ENCODE data around the gene LCP1. TPM values are rescaled to one million over a fixed set of nuclear protein-coding genes. Genes with fewer than 3 reads are reported as not detected.

The LCP1 gene
- total and polyA plus RNA-seq, 4 donors: 42.9 to 539 (median 158) TPM

DNA sequence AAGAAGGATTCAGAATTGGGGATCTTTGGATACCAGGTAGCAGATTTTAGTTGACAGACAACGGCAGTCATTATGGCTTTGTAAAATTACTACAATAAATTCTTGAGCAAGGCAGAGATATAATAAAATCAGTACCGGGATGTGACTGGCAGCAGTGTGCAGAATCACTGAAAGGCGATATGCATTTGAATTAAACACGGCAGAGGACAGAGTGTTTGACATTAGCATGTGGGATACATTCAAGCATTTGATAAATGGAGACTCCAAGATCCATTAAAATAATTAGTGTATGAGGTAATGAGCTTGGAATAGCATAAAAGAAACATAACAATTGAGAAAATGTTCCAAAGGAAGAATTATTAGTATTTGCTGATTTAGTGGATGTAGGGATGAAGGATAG lies 36.8 kb downstream of the LCP1 start:
- 89 to 94% methylated on average over 4 of the region's 4 CpGs for WGBS, 2 donors
- TF ChIP-seq, protein P1, sequence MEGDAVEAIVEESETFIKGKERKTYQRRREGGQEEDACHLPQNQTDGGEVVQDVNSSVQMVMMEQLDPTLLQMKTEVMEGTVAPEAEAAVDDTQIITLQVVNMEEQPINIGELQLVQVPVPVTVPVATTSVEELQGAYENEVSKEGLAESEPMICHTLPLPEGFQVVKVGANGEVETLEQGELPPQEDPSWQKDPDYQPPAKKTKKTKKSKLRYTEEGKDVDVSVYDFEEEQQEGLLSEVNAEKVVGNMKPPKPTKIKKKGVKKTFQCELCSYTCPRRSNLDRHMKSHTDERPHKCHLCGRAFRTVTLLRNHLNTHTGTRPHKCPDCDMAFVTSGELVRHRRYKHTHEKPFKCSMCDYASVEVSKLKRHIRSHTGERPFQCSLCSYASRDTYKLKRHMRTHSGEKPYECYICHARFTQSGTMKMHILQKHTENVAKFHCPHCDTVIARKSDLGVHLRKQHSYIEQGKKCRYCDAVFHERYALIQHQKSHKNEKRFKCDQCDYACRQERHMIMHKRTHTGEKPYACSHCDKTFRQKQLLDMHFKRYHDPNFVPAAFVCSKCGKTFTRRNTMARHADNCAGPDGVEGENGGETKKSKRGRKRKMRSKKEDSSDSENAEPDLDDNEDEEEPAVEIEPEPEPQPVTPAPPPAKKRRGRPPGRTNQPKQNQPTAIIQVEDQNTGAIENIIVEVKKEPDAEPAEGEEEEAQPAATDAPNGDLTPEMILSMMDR (IDR thresholded peaks at IDR 0.05; ENCODE audit: control extremely low read depth, extremely low read depth): no peak
- Histone ChIP-seq H3K27ac (ENCODE audit: low read depth in 1 of 2, low read length in 1 of 2) (no peak overlapping the region), H3K9me3 (ENCODE audit: control insufficient read depth in 4 of 4, insufficient read depth in 3 of 4, low read length in 3 of 4) (peaks cover 0 to 1% (median 0%) of the 10 kb centered on the region in 4 donors), H3K27me3 (ENCODE audit: control insufficient read depth in 3 of 3, insufficient read depth in 3 of 3, low read length in 2 of 3) (peaks cover 0 to 3% (median 0%) of the 10 kb centered on the region in 3 donors), H3K4me3 (no peak overlapping the region), H3K4me1 (ENCODE audit: control insufficient read depth in 5 of 5, insufficient read depth in 5 of 5, low read length in 5 of 5) (peaks cover 0 to 4% (median 0%) of the 10 kb centered on the region in 5 donors), H3K9ac (ENCODE audit: insufficient read depth in 1 of 2, low read length in 2 of 2) (no peak overlapping the region), H3K36me3 (ENCODE audit: control insufficient read depth in 4 of 4, insufficient read depth in 4 of 4, low read length in 4 of 4) (no peaks in the 10 kb centered on the region)
- no peak for ATAC-seq (ENCODE audit: insufficient read depth, low FRiP score)
- DNase-seq: no peak

DNA sequence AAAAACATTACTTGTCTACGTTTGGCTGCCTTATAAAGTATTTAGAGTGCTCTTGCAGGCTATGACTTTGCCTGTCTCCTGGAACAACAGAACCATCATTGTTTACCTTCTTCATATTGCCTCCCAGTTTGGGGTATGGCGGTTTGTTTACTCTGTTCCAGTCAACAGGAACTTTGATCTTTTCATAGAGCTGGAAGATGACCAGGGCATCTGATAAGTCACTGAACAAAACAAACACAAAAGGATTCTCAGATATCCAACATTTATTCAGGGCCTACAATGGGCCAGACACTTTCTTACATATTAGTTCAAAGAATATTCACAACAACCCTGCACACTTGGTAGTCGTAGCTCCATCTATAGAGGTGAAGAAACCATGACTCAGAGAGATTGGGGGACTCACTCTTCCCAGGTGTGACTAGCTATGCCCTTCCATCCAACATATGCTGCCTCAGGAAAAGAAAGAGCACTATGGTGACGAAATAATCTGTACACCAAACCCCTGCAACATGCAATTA lies 38.7 kb downstream of the LCP1 start:
- H3K9ac ChIP-seq (ENCODE audit: insufficient read depth in 1 of 2, low read length in 2 of 2): no peak overlapping the region
- H3K27ac ChIP-seq (ENCODE audit: low read depth in 1 of 2, low read length in 1 of 2): no peak overlapping the region
- ATAC-seq (ENCODE audit: insufficient read depth, low FRiP score) (no peak), DNase-seq (no peak)
- H3K9me3 ChIP-seq (ENCODE audit: control insufficient read depth in 4 of 4, insufficient read depth in 3 of 4, low read length in 3 of 4): no peaks in the 10 kb centered on the region
- peaks cover 0 to 4% (median 0%) of the 10 kb centered on the region in 5 donors for H3K4me1 ChIP-seq (ENCODE audit: control insufficient read depth in 5 of 5, insufficient read depth in 5 of 5, low read length in 5 of 5)
- TF ChIP-seq, protein P1 (IDR thresholded peaks at IDR 0.05; ENCODE audit: control extremely low read depth, extremely low read depth): no peak
- H3K4me3 ChIP-seq: no peak overlapping the region
- H3K36me3 ChIP-seq (ENCODE audit: control insufficient read depth in 4 of 4, insufficient read depth in 4 of 4, low read length in 4 of 4): no peaks in the 10 kb centered on the region
- H3K27me3 ChIP-seq (ENCODE audit: control insufficient read depth in 3 of 3, insufficient read depth in 3 of 3, low read length in 2 of 3): no peaks in the 10 kb centered on the region
- 62 to 83% methylated on average over 4 of the region's 4 CpGs for WGBS, 2 donors

DNA sequence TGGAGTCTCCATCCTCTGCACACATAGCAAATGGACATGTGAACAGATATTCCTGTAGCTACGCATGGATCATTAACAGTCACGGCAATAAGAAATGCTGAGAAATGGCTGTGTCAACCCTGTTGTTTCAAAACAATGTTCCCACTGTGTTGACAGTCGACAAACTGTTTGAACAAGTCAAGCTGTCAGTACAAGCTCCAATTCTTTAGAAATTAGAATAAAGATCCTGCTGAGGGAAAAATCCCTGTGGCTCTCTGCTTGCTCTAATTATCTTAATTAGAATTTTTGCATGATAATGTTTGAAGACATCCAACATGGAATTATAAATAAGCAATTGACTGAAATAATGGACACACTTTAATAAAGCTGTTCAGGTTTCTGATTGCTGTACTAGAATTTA lies 39.2 kb downstream of the LCP1 start:
- H3K36me3 ChIP-seq (ENCODE audit: control insufficient read depth in 4 of 4, insufficient read depth in 4 of 4, low read length in 4 of 4): no peaks in the 10 kb centered on the region
- no peak overlapping the region for H3K27ac ChIP-seq (ENCODE audit: low read depth in 1 of 2, low read length in 1 of 2)
- TF ChIP-seq, protein P1 (IDR thresholded peaks at IDR 0.05; ENCODE audit: control extremely low read depth, extremely low read depth): no peak
- H3K9me3 ChIP-seq (ENCODE audit: control insufficient read depth in 4 of 4, insufficient read depth in 3 of 4, low read length in 3 of 4): no peaks in the 10 kb centered on the region
- no peaks in the 10 kb centered on the region for H3K27me3 ChIP-seq (ENCODE audit: control insufficient read depth in 3 of 3, insufficient read depth in 3 of 3, low read length in 2 of 3)
- 79 to 89% methylated on average over 3 of the region's 3 CpGs for WGBS, 2 donors
- ATAC-seq (ENCODE audit: insufficient read depth, low FRiP score): no peak
- H3K4me3 ChIP-seq: no peak overlapping the region
- peaks cover 0 to 4% (median 0%) of the 10 kb centered on the region in 5 donors for H3K4me1 ChIP-seq (ENCODE audit: control insufficient read depth in 5 of 5, insufficient read depth in 5 of 5, low read length in 5 of 5)
- no peak overlapping the region for H3K9ac ChIP-seq (ENCODE audit: insufficient read depth in 1 of 2, low read length in 2 of 2)
- DNase-seq: no peak

DNA sequence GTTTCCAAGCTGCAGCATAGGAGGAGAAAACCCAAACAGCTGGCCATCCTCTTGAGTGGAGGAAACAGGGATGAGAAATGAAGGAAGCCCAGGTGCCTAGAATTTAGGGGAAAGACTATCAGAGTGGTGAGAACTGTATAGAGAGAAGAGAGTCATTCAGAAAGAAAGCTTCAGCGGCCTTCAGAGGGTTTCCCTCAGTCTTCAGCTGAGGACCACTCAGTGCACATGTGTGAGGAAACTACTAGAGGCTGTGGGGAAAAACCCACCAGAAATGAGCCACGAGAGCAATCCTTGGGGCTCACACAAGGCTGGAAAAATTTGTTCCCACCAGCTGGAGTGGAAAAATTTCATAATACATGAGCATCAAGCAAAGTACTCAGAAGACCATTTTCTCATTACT lies 41.9 kb downstream of the LCP1 start:
- 79 to 92% methylated on average over 2 of the region's 2 CpGs for WGBS, 2 donors
- no peaks in the 10 kb centered on the region for H3K27me3 ChIP-seq (ENCODE audit: control insufficient read depth in 3 of 3, insufficient read depth in 3 of 3, low read length in 2 of 3)

More for the DNA sequence above, 41.9 kb downstream of the LCP1 start:
- DNase-seq (no peak), ATAC-seq (ENCODE audit: insufficient read depth, low FRiP score) (no peak)
- Histone ChIP-seq H3K4me1 (ENCODE audit: control insufficient read depth in 5 of 5, insufficient read depth in 5 of 5, low read length in 5 of 5) (peaks cover 0 to 11% (median 0%) of the 10 kb centered on the region in 5 donors), H3K4me3 (no peak overlapping the region), H3K36me3 (ENCODE audit: control insufficient read depth in 4 of 4, insufficient read depth in 4 of 4, low read length in 4 of 4) (no peaks in the 10 kb centered on the region), H3K9ac (ENCODE audit: insufficient read depth in 1 of 2, low read length in 2 of 2) (no peak overlapping the region), H3K9me3 (ENCODE audit: control insufficient read depth in 4 of 4, insufficient read depth in 3 of 4, low read length in 3 of 4) (no peaks in the 10 kb centered on the region), H3K27ac (ENCODE audit: low read depth in 1 of 2, low read length in 1 of 2) (no peak overlapping the region)
- TF ChIP-seq, protein P1 (IDR thresholded peaks at IDR 0.05; ENCODE audit: control extremely low read depth, extremely low read depth): no peak
